LoVo (cell line): ENCODE measurements around the gene CALY.
"Not testable (repeated sequence)": the region's sequence is repeated elsewhere in the genome, so short reads cannot be mapped to it uniquely, and the experiment has no call there.

Experiments
- DNase-seq: peaks from one replicate; pipeline ENCODE4 v3.0.0-alpha.2; 2016; ENCODE audit warnings: low spot score

CALY gene, protein sequence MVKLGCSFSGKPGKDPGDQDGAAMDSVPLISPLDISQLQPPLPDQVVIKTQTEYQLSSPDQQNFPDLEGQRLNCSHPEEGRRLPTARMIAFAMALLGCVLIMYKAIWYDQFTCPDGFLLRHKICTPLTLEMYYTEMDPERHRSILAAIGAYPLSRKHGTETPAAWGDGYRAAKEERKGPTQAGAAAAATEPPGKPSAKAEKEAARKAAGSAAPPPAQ

DNA sequence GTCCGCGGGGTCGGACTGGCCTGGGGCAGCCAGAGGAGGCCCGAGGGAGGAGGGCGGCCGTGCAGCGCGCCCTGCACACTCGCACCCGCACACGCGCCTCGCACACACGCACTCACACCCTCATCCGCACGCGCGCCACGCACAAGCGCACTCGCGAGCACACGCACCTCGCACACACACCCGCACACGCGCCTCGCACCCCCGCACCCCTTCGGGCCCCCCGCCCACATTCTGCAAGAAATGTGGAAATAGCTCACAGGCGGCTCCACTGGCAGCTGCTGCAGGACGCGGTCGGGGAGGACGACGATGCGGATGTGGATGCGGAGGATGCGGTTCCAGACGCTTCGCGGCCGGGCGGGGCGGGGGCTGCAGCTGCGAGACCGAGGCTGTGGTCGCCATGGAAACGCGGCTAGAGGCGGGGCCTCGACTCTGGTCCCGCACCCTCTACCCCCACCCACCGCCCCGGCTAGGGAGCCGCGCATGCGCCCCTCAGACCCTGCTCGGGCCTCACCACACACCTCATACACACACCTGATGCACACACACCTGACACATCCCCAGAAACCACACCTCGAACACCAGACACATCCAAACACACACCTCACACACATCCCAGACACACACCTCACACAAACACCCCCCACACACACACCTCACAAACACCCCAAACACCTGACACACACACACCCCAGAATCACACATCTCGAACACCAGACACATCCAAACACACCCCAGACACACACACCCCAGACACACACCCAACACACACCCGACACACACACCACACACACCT is at the start of gene CALY:
Gene CALY, minus strand, starts transcription at position 320 of the 793 bp plus-strand sequence. CDS start 7,907 bp downstream, outside the sequence.
- no peak for DNase-seq

DNA sequence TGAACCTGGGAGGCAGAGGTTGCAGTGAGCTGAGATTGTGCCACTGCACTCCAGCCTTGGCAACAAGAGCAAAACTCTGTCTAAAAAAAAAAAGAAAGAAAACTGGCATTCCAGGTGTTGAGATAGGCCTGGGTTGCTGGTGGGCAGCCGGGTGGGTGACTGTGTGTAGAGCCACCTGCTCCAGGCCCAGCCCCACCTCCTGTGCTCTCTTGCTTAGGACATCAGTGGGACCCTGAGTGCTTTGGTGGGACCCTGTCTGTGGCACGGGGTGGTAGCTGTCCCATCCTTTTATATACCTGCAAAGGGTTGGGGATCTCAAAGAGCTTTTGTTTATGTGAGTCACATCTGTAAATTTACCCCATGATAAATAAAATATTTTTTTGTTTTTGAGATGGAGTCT is 48.5 kb upstream of the CALY start:
- no peak for DNase-seq

DNA sequence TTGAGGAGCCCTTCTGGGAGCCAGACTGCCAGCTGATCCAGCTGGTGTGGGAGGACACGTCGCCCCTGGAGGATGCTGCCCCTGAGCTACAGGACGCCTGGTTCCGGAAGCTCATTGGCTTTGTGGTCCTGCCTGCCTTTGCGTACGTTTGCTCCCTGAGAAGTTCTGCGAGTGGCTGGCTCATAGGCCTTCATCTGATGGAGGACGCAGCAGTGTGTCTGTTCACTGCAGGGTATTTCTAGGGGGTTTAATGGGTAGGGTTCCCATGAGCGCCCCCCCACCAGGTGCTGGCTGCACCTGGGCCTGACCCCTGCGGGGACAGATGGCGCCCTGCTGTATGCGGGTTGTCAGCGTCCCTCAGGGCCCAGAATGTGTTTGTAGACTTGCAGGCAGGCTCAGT is 47.4 kb upstream of the CALY start:
- no peak for DNase-seq

DNA sequence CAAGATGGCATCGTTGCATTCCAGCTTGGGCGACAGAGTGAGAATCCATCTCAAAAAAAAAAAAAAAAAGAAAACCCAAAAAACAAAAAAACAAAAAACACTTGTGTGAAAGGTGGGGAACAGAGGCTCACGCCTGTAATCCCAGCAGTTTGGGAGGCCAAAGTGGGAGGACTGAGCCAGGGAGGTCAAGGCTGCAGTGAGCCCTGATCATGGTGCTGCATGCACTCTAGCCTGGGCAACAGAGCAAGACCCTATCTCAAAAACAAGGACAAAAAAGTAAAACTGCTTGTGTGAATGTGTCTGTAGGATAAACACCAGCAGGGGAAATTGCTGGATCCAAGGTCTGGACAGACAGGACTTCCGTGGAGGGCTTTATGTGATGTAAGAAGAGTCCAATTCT is 46.9 kb upstream of the CALY start:
- DNase-seq, result no peak

DNA sequence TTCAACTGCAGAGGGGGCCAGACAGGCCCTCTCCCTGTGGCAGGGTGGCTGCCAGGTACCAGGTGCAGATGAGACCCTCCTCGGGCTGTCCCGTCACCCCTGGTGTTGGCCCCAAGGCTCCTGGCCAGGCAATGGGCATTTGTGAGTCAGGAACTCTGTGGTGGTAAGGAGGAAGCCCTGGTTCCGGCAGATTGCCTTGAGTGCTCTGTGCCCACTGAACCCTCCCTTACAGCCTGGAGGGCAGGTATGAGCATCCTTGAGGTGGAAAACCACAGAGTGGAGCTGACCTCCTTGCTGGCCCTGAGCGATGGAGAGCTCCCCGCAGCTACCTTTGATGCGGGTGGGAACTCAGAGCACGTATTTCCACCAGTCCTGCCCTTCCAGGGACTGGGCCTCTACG is 44.3 kb upstream of the CALY start:
- no peak for DNase-seq

GRCh38 chr10:133379801-133380666 is 43.3 kb upstream of the CALY start:
- DNase-seq, result no peak

DNA sequence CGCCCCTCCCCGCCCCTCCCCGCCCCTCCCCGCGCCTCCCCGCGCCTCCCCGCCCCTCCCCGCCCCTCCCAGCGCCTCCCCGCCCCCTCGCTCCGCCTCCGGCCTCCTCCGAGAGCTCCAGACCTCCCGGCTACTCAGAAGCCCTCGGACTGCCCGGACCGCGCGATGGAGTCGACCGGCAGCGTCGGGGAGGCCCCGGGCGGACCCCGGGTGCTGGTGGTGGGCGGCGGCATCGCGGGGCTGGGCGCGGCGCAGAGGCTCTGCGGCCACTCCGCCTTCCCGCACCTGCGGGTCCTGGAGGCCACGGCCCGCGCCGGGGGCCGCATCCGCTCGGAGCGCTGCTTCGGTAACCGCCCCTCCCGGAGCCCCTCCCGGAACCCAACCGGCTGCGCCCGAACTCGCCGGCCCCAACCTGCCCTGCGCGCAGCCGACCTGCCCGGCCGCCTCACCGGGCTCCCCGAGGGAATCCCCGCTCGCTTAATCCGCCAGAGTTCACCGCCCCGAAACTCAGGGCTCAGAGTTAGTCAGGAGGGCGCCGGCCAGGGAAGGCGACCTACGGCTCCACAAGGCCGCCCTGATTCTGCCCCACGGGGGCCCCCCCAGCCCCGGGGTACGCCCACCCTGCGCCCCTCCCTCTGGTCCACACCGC is 42.6 kb upstream of the CALY start, which contains the start of gene PAOX:
Gene PAOX, plus strand, starts transcription at position 111 of the 649 bp plus-strand sequence. Its CDS starts 55 bp downstream, at position 166.
- DNase-seq, result peak; percentile 32

DNA sequence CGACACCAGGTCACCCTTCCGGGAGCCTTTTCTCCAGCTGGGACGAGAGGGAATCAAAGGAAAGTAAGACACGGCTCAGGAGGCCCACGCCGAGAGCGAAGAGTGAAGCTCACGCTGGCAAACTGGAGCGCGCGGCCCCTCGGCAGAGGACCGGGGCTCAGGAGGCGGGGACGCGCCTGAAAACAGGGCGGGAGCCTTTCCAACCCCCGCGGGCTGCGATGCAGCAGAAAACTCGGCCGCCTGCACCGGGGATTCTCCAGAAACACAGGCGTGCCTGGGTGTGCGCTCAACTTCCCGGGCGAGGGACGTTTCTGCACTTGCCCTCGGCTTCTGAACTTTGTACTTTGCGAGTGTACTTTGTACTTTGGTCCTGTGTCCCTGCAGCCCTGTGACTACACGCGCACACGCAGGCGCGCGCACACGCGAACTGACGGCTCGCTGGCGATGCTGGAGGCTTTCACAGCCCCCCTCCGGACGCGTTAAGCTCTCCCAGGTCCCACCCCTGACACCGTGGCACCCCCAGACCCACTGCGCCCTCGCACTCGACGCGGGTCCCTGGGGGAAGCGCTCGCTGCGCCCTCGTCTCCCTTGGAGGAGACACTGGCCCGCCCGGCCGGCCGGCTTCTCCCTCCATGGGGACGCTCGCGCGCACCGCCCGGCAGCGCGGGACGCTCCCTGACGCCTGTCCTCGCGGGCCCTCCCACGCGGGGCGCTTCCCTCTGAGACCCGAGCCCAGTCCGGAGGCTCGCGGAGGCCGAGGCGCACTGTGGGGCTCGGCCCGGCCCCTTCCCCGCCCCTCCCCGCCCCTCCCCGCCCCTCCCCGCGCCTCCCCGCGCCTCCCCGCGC is 41.8 kb upstream of the CALY start:
- DNase-seq, result peak; percentile 66

DNA sequence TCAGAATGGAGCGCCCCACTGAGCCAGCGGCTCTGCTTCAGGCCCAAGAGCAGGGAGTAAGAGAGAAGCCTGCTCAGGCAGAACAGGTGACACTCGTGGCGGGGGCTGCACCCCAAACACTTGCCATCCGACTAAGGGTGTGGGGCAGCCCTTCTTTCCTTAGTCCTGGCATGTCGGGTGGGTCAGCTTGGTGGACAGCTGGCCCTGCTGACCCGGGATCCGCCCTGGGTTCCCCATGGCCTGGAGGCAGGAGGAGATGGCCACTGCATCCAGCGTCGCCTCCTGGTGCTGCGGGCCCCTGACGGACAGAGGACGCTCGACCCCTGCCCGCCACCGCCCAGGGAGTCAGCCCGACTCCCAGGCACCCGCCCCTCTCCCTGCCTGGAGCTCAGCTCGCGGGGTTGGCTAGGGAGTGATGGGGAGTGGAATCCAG is 41.1 kb upstream of the CALY start:
- no peak for DNase-seq

- no peak for DNase-seq
These were observed 40.5 kb upstream of the CALY start for GRCh38 chr10:133377025-133377817.

- not testable (repeated sequence) for DNase-seq
These were observed 39.5 kb upstream of the CALY start for GRCh38 chr10:133376183-133376582.

- DNase-seq, result no peak
These were observed 38.8 kb upstream of the CALY start for GRCh38 chr10:133375357-133376115.

DNA sequence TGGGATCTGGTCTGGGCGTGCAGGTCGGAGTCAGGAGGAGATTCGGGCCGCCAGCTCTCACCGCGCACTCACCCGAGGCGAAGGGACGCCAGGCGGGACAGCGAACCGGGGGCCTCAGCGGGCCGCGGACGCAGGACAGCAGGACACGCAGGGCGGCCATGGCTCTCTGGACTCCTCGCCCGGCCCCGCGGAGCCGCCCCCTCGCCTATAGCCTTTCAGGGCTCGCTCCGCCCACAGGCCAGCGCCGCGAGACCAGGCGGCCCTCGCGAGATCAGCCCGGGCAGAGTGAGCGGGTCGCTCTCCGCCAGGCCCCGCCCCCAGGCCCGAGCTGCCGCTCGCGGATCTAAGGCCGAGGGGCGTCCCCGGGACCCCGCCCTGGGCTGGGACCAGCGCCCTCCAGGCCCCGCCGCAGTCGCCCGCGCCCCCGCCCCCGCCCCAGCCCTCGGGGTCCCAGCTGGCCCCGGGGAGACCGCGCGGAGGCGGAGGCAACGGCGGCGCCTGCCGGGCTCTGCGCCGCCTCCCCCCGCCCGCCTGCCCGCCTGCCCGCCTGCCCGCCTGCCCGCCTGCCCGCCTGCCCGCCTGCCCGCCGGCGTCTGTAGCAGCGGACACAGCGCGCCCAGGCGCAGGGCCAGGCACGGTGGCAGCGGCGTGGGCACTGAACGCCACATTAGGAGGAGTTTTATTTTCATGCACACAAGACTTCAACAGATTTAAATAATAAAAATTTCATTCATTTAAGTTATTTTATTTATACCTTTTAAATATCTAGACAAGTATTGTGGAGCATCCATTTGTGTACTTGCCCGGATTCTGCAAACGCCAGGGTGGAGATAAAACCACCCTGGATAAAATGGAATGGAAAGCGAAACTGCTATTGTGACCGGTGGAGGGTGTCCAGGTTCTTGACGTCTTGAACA is 36.7 kb upstream of the CALY start, which contains the start of gene ECHS1:
Gene ECHS1, minus strand, starts transcription at position 181 of the 917 bp plus-strand sequence. Its CDS starts 21 bp downstream, at position 160.
- peak; percentile 94 for DNase-seq

DNA sequence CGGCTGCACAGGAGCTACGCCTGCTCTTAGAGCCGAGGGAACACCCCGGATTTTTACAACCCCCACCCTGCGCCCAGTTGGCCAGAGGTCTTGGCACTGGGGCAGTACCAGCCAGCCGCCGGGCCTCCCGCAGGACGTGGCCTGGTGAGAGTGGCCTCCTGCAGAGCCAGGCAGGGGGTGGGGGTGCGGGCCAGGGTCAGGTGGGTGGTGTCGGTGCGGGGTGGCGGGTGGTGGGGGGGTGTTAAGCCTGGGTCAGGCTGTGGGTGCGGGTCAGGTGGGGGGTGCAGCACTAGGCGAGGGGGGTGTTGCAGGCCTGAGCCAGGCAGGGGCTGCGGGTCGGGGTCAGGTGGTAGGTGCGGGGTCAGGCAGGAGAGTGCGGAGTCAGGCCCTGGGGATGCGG is 35.8 kb upstream of the CALY start:
- DNase-seq, result no peak

- DNase-seq, result no peak
These were observed 33.5 kb upstream of the CALY start for GRCh38 chr10:133370030-133370786.

- DNase-seq, result no peak
These were observed 31.5 kb upstream of the CALY start for GRCh38 chr10:133368153-133368552.

GRCh38 chr10:133367461-133367860 is 30.8 kb upstream of the CALY start:
- DNase-seq, result not testable (repeated sequence)
